ENCODE measurements around the gene SCRN3. TPM values are rescaled to one million over a fixed set of nuclear protein-coding genes. Genes with fewer than 3 reads are reported as not detected.
"Not testable (repeated sequence)": the region's sequence is repeated elsewhere in the genome, so short reads cannot be mapped to it uniquely, and the experiment has no call there.

Gene SCRN3
- total RNA-seq, 3 donors from 2014 or later: 21.9 to 24.9 (median 22.7) TPM

DNA sequence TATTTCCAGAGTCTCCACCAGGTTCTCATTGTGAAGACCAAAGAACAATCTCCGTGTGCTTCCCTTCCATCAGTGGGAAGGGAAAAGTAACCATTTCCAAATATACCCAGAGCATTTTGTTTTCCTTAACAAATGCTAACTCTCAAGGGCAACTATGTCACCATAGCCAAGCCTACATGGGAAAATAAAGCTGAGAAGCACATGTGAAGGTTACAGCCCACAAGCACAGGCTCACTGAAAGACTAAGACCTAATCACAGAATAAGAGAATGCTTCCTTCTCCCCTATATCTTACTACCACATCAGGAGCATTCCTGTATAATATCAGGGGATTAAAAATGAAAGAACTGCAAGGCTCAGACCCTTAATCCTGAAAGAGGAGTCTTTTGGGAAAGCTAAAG lies 32.6 kb upstream of the SCRN3 start:
- intact Hi-C loops (cut with DNase I, micrococcal nuclease): no loop called here
- no peak for DNase-seq
- Histone ChIP-seq H3K9me3 (peaks cover 4% of the 10 kb centered on the region), H3K36me3 (ENCODE audit: low read depth) (no peaks in the 10 kb centered on the region), H3K4me3 (no peak overlapping the region), H3K4me1 (ENCODE audit: low read depth) (no peaks in the 10 kb centered on the region)
- TF ChIP-seq, protein P1, sequence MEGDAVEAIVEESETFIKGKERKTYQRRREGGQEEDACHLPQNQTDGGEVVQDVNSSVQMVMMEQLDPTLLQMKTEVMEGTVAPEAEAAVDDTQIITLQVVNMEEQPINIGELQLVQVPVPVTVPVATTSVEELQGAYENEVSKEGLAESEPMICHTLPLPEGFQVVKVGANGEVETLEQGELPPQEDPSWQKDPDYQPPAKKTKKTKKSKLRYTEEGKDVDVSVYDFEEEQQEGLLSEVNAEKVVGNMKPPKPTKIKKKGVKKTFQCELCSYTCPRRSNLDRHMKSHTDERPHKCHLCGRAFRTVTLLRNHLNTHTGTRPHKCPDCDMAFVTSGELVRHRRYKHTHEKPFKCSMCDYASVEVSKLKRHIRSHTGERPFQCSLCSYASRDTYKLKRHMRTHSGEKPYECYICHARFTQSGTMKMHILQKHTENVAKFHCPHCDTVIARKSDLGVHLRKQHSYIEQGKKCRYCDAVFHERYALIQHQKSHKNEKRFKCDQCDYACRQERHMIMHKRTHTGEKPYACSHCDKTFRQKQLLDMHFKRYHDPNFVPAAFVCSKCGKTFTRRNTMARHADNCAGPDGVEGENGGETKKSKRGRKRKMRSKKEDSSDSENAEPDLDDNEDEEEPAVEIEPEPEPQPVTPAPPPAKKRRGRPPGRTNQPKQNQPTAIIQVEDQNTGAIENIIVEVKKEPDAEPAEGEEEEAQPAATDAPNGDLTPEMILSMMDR (IDR thresholded peaks at IDR 0.05): no peak
- no peak for ATAC-seq

DNA sequence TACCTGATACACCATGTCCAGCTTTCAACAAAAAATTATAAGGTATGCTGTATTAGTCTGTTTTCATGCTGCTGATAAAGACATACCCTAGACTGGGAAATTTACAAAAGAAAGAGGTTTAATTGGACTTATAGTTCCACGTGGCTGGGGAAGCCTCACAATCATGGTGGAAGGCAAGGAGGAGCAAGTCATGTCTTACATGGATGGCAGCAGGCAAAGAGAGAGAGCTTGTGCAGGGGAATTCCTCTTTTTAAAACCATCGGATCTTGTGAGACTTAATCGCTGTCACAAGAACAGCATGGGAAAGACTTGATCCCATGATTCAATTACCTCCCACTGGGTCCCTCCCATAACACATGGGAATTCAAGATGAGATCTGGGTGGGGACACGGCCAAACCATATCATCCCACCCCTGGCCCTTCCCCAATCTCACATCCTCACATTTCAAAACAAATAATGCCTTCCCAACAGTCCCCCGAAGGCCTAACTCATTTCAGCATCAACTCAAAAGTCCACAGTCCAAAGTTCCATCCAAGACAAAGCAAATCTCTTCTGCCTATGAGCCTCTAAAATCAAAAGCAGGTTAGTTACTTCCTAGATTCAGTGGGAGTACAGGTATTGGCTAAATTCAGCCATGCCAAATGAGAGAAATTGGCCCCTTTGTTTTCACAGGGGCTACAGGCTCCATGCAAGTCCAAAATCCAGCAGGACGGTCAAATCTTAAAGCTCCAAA lies 31.9 kb upstream of the SCRN3 start:
- H3K4me3 ChIP-seq; H3K4me1 ChIP-seq (ENCODE audit: low read depth); H3K9me3 ChIP-seq; ATAC-seq; H3K36me3 ChIP-seq (ENCODE audit: low read depth); intact Hi-C loops (cut with DNase I, micrococcal nuclease); DNase-seq: not testable (repeated sequence)

DNA sequence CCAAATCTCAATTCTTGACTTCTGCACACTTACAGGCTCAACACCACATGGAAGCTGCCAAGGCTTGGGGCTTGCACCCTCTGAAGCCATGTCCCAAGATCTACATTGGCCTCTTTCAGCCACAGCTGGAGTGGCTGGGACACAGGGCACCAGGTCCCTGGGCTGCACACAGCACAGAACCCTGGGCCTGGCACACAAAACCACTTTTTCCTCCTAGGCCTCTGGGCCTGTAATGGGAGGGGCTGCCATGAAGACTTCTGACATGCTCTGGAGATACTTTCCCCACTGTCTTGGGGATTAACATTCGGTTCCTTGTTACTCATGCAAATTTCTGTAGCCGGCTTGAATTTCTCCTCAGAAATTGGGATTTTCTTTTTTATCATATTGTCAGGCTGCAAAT lies 30.9 kb upstream of the SCRN3 start:
- ATAC-seq: no peak
- Histone ChIP-seq H3K4me3 (no peak overlapping the region), H3K9me3 (peaks cover 4% of the 10 kb centered on the region), H3K36me3 (ENCODE audit: low read depth) (no peaks in the 10 kb centered on the region), H3K4me1 (ENCODE audit: low read depth) (no peaks in the 10 kb centered on the region)
- TF ChIP-seq, protein P1 (IDR thresholded peaks at IDR 0.05): no peak
- intact Hi-C loops (cut with DNase I, micrococcal nuclease): no loop called here
- DNase-seq: no peak

DNA sequence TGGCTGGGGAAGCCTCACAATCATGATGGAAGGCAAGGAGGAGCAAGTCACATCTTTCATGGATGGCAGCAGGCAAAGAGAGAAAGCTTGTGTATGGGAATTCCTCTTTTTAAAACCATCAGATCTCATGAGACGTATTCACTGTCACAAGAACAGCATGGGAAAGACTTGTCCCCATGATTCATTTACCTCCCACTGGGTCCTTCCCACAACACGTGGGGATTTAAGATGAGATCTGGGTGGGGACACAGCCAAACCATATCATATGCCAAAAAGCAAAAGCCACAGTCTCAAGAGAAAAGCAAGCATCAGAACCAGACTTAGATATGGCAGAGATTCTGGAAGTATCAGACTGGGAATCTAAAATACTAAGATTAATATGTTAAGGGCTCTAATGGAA lies 30.0 kb upstream of the SCRN3 start:
- TF ChIP-seq, protein P1 (IDR thresholded peaks at IDR 0.05): no peak
- no peak for ATAC-seq
- no peaks in the 10 kb centered on the region for H3K36me3 ChIP-seq (ENCODE audit: low read depth)

DNA sequence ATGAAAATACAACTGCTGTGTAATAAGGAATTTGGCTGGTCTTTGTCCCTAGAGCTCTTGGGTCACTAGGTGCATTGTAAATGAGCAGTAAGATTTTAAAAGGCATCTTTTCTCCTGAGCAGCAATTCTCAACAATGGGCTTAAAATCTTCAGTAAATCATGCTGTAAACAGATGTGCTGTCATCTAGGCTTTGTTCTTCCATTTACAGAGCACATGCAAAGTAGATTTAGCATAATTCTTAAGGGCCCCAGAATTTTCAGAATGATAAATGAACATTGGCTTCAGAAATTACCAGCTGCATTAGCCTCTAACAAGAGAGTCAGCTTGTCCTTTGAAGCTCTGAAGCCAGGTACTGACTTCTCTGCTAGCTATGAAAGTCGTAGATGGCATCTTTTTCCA lies 26.8 kb upstream of the SCRN3 start:
- ATAC-seq (no peak), DNase-seq (no peak)
- intact Hi-C loops (cut with DNase I, micrococcal nuclease): no loop called here
- TF ChIP-seq, protein P1 (IDR thresholded peaks at IDR 0.05): no peak
- peaks cover 4% of the 10 kb centered on the region for H3K9me3 ChIP-seq
- no peak overlapping the region for H3K4me3 ChIP-seq
- no peaks in the 10 kb centered on the region for H3K4me1 ChIP-seq (ENCODE audit: low read depth)
- peaks cover 4% of the 10 kb centered on the region for H3K36me3 ChIP-seq (ENCODE audit: low read depth)

More for the DNA sequence above, 30.0 kb upstream of the SCRN3 start:
- intact Hi-C loops (cut with DNase I, micrococcal nuclease): no loop called here
- Histone ChIP-seq H3K4me1 (ENCODE audit: low read depth) (no peaks in the 10 kb centered on the region), H3K4me3 (no peak overlapping the region), H3K9me3 (peaks cover 4% of the 10 kb centered on the region)
- DNase-seq: no peak

DNA sequence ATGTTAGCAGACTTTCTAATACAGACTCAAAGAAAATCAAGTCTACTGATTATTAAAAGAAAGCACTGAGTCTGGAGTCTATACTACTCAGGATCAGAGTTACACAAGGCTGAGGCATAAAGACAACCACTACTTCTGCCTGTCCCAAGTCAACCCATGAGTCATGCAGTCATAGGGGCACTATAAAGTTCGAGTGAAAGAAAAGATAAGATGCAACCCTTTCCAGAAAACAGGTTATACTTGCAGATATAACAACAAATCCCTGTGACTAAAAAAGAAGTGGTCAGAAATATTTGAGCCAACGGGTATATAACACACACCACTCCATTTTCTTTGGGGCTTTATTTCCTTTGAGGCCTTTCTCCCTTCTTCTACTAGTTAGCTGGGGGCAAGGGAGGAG lies 18.6 kb upstream of the SCRN3 start:
- ATAC-seq (peak; percentile 61), DNase-seq (no peak)
- H3K4me1 ChIP-seq (ENCODE audit: low read depth): no peaks in the 10 kb centered on the region
- intact Hi-C loops (cut with DNase I, micrococcal nuclease): no loop called here
- TF ChIP-seq, protein P1 (IDR thresholded peaks at IDR 0.05): no peak
- H3K4me3 ChIP-seq: no peak overlapping the region
- no peaks in the 10 kb centered on the region for H3K9me3 ChIP-seq
- H3K36me3 ChIP-seq (ENCODE audit: low read depth): peaks cover 4% of the 10 kb centered on the region
